K562 (cell line): Measurements from ENCODE around the gene SLC7A8. TPM values are rescaled to one million over a fixed set of nuclear protein-coding genes. Genes with fewer than 3 reads are reported as not detected.

Experiments used
- BCLAF1 ChIP-seq, 2 experiments: fragments of 450-650 bp in 1 of 2; IDR thresholded peaks; 2 replicates each; pipeline ENCODE4 v1.6.1; 2011 to 2017; ENCODE audit warnings: low read depth in 2 of 2, antibody characterized with exemption in 1 of 2, borderline replicate concordance in 1 of 2, low read length in 1 of 2, mild to moderate bottlenecking in 1 of 2, mixed read lengths in 1 of 2; ENCODE audit not compliant: control insufficient read depth in 1 of 2
- BDP1 ChIP-seq: IDR thresholded peaks from 3 replicates; pipeline ENCODE4 v1.6.1; 2011; ENCODE audit not compliant: insufficient read length, insufficient read depth
- CBX5 ChIP-seq: IDR thresholded peaks from 2 replicates; pipeline ENCODE4 v1.6.1; 2014; ENCODE audit warnings: low read depth, borderline replicate concordance
- CEBPB ChIP-seq: fragments of 450-650 bp; IDR thresholded peaks from 2 replicates; pipeline ENCODE4 v1.6.1; 2016; ENCODE audit warnings: missing genetic modification characterization, missing compliant biosample characterization
- EGR1 ChIP-seq: fragments of 450-650 bp; conservative IDR thresholded peaks from 2 replicates; pipeline ENCODE4 v1.6.1; 2017; ENCODE audit warnings: mild to moderate bottlenecking
- ELF1 ChIP-seq: fragments of 200-800 bp; sonication (Bioruptor generic); IDR thresholded peaks from 2 replicates; pipeline ENCODE4 v1.6.1; 2016; ENCODE audit warnings: missing genetic modification characterization, missing compliant biosample characterization
- FOXJ2 ChIP-seq: fragments of 200-800 bp; sonication (Bioruptor generic); IDR thresholded peaks from 2 replicates; pipeline ENCODE4 v1.6.1; 2016; ENCODE audit warnings: missing genetic modification characterization, missing compliant biosample characterization
- GTF2A2 ChIP-seq: IDR thresholded peaks from 2 replicates; pipeline ENCODE4 v1.6.1; 2016; ENCODE audit warnings: mild to moderate bottlenecking, missing genetic modification characterization, missing compliant biosample characterization
- HDAC6 ChIP-seq: IDR thresholded peaks from 2 replicates; pipeline ENCODE4 v1.6.1; 2012; ENCODE audit warnings: low read depth, mild to moderate bottlenecking, control low read depth, inconsistent platforms, low read length, moderate library complexity
- HDAC8 ChIP-seq: fragments of 450-650 bp; IDR thresholded peaks from 2 replicates; pipeline ENCODE4 v1.6.1; 2016; ENCODE audit warnings: mild to moderate bottlenecking, missing genetic modification characterization, moderate library complexity, missing compliant biosample characterization
- HMG20B ChIP-seq: fragments of 250-450 bp; sonication (Bioruptor Pico); IDR thresholded peaks from 2 replicates; pipeline ENCODE4 v1.5.0; 2021; ENCODE audit warnings: mild to moderate bottlenecking
- HNRNPH1 ChIP-seq: fragments of 200-400 bp; formaldehyde crosslinking; optimal IDR thresholded peaks from 2 replicates; pipeline ENCODE3; 2017; ENCODE audit warnings: low read depth, mild to moderate bottlenecking, low read length, moderate library complexity
- ILK ChIP-seq: fragments of 450-650 bp; IDR thresholded peaks from 2 replicates; pipeline ENCODE4 v1.6.1; 2016; ENCODE audit warnings: missing genetic modification characterization, low read depth, mild to moderate bottlenecking, missing compliant biosample characterization, moderate library complexity, borderline replicate concordance
- MBD2 ChIP-seq: sonication (generic); IDR thresholded peaks from 2 replicates; pipeline ENCODE4 v1.6.1; 2016; ENCODE audit warnings: low read depth, borderline replicate concordance
- NFIC ChIP-seq: fragments of 450-650 bp; IDR thresholded peaks from 2 replicates; pipeline ENCODE4 v1.6.1; 2017; ENCODE audit warnings: mild to moderate bottlenecking, inconsistent platforms
- POLR2AphosphoS2 ChIP-seq: IDR thresholded peaks from 2 replicates; pipeline ENCODE4 v1.6.1; 2012; ENCODE audit warnings: low read length, improper control_type of control experiment
- POU5F1 ChIP-seq: fragments of 150-350 bp; IDR thresholded peaks from 2 replicates; pipeline ENCODE4 v1.6.1; 2014; ENCODE audit warnings: borderline replicate concordance, low read length, low read depth, mild to moderate bottlenecking; ENCODE audit not compliant: partially characterized antibody
- SNIP1 ChIP-seq: fragments of 450-650 bp; IDR thresholded peaks from 2 replicates; pipeline ENCODE4 v1.7.1; 2017; ENCODE audit warnings: low read depth, mild to moderate bottlenecking
- SNRNP70 ChIP-seq: fragments of 200-400 bp; formaldehyde crosslinking; optimal IDR thresholded peaks from 2 replicates; pipeline ENCODE3; 2017; ENCODE audit warnings: low read depth, low read length
- TFE3 ChIP-seq: fragments of 450-650 bp; formaldehyde crosslinking; IDR thresholded peaks from 2 replicates; pipeline ENCODE4 v1.4.0; 2020; ENCODE audit warnings: mild to moderate bottlenecking, mixed read lengths
- U2AF2 ChIP-seq: fragments of 200-400 bp; formaldehyde crosslinking; optimal IDR thresholded peaks from 2 replicates; pipeline ENCODE3; 2017; ENCODE audit warnings: low read depth, mild to moderate bottlenecking, low read length
- ZBTB12 ChIP-seq: fragments of 250-450 bp; sonication (Bioruptor Pico); IDR thresholded peaks from 2 replicates; pipeline ENCODE4 v1.4.0; 2020
- ZFX ChIP-seq: sonication (generic); formaldehyde crosslinking; IDR thresholded peaks from 2 replicates; pipeline ENCODE4 v1.8.0; 2022; ENCODE audit warnings: mild to moderate bottlenecking, missing genetic modification reagents, moderate library complexity
- polyA plus RNA-seq, 8 experiments: library from polyadenylated mRNA; depleted of rRNA in 4 of 8; stranded (reverse) in 5 of 8; unstranded in 3 of 8; fragments of >200 nt; fragmentation: Nextera tagmentation in 2 of 8; fragmentation: Illumina TruSeq in 1 of 8; extraction: Ambion mirVana in 2 of 8; extraction: Trizol in 1 of 8; gene quantifications; 2 replicates each; pipeline versions ENCODE4 v1.2.1 to v1.2.3, GENCODE V29; 2011 to 2014; ENCODE audit warnings: inconsistent platforms in 1 of 8, missing spikeins in 1 of 8
- total RNA-seq, 7 experiments: library from RNA; depleted of rRNA in 6 of 7; stranded (reverse); fragments of >200 nt in 6 of 7; fragmentation: Illumina TruSeq in 2 of 7; extraction: Trizol in 2 of 7; gene quantifications; 2 replicates each; pipeline versions ENCODE4 v1.2.1 to v1.2.3, GENCODE V29; 2011 to 2021; ENCODE audit warnings: low replicate concordance in 1 of 7

SLC7A8 gene
- total and polyA plus RNA-seq, 9 of the 15 experiments (the other 6 are each of a cell fraction or from before 2014, with no cell fraction given) = 2.0 to 33.0 (median 6.0) TPM

- no peak for TF ChIP-seq U2AF2
- peak; percentile 92 for TF ChIP-seq CEBPB (tag)
- TF ChIP-seq EGR1 = no peak
- no peak for TF ChIP-seq ZFX (CRISPR knock-in tag)
- TF ChIP-seq BCLAF1 (IDR thresholded peaks at IDR 0.05; ENCODE audit: borderline replicate concordance in 1 of 2, control insufficient read depth in 1 of 2, low read depth in 2 of 2, low read length in 1 of 2) = no peak
- TF ChIP-seq HDAC8 = no peak
- no peak for TF ChIP-seq ILK (tag)
- TF ChIP-seq BDP1 = no peak
- no peak for TF ChIP-seq FOXJ2 (tag)
- no peak for TF ChIP-seq SNRNP70
- no peak for TF ChIP-seq HDAC6
- no peak for TF ChIP-seq NFIC
- TF ChIP-seq SNIP1 = no peak
- TF ChIP-seq HMG20B (CRISPR knock-in tag) = no peak
- no peak for TF ChIP-seq CBX5
- no peak for TF ChIP-seq POU5F1
- peak; percentile 61 for TF ChIP-seq TFE3 (CRISPR knock-in tag)
- TF ChIP-seq POLR2AphosphoS2 = no peak
- no peak for TF ChIP-seq MBD2
- TF ChIP-seq ELF1 = no peak
- 0 out of 2 replicates have a peak, but pooled peaks have one; percentile 5 for TF ChIP-seq ZBTB12 (CRISPR knock-in tag)
- no peak for TF ChIP-seq GTF2A2 (tag)
- no peak for TF ChIP-seq HNRNPH1
Observed at GRCh38 chr14:23174296-23175184, 8.9 kb downstream of the SLC7A8 start (continued).
